Hippocampal formation (tissue), 2 donors: ENCODE data around the gene ZNF662.
"Not testable (repeated sequence)": the region's sequence is repeated elsewhere in the genome, so short reads cannot be mapped to it uniquely, and the experiment has no call there.

Experiments used
- DNase-seq, 2 donors: peaks; one replicate each; lab custom pipeline; 2025; lab: John Stamatoyannopoulos, UW

ZNF662 gene

DNA sequence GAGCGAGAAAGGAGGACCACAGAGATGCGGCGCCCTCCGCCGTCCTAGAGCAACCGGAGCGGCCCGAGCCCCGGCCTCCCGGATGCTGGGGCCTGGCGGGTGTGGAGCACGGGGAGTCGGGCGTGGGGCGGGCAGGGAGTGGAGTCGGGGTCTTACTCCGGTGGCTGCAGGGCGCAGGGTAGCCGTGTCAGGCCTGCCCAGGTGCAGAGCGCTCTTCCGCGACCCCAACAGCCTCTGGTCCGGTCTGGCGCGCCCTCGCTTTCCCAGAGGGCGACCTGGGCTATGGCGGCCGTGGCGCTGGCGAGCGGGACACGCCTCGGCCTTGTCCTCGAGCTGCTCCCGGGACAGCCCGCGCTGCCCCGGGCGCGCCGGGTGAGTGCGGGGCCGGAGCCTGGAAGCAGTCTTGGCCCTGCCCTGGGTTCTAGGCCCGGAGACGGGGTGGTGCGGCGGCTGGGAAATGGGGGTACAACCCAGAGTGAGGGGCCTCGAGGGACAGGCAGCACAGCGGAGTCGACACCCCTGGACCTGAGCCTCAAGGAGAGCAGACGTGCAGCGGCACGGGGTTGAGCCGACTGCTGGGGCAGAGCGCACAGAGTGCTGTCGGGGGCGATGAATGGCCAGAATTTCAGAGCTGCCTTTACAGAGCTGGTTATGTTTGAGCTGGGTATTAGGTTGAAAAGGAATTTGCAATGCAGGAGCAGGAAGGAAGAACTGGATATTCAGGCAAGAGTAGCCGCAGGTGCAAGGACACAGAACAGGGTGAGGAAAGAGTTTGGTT lies at the start of gene ZNF662:
Gene ZNF662, plus strand, starts transcription at position 73 of the 778 bp plus-strand sequence. CDS start 1,973 bp downstream, outside the sequence.
- DNase-seq: peak in 1 of 2 donors; percentile 51

DNA sequence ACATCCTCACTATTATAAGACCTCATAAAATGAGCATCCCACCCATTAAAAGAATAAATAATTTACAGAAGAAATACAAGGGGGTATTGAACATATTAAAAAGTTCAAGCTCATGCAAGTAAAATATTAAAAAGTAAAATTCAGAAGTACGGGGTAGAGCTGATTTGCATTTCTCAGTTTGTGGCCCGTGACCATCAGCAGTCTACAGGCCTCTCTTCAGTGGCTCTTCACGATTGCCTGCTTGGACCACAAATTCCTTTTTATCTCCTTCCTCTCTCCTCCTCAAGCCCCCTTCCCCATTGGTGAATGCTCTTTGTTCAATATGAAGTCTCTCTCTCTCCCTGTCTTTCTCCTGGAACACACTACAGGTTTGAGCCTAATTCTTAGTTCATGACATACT lies 49.4 kb upstream of the ZNF662 start:
- DNase-seq: no peak

DNA sequence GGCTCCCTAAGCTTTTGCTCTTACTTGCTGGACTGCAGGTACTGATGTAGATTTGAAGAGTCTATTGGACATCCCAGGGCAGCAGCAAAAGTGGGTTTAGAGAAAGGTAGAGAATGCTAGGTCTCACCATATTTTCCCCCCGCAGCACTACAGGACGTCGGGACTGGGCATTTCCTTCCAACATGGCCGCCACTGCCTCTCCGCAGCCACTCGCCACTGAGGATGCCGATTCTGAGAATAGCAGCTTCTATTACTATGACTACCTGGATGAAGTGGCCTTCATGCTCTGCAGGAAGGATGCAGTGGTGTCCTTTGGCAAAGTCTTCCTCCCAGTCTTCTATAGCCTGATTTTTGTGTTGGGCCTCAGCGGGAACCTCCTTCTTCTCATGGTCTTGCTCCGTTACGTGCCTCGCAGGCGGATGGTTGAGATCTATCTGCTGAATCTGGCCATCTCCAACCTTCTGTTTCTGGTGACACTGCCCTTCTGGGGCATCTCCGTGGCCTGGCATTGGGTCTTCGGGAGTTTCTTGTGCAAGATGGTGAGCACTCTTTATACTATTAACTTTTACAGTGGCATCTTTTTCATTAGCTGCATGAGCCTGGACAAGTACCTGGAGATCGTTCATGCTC lies 41.5 kb upstream of the ZNF662 start:
- DNase-seq: no peak

DNA sequence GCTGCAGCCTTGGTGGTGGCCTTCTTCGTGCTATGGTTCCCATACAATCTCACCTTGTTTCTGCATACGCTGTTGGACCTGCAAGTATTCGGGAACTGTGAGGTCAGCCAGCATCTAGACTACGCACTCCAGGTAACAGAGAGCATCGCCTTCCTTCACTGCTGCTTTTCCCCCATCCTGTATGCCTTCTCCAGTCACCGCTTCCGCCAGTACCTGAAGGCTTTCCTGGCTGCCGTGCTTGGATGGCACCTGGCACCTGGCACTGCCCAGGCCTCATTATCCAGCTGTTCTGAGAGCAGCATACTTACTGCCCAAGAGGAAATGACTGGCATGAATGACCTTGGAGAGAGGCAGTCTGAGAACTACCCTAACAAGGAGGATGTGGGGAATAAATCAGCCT lies 40.7 kb upstream of the ZNF662 start:
- no peak for DNase-seq

DNA sequence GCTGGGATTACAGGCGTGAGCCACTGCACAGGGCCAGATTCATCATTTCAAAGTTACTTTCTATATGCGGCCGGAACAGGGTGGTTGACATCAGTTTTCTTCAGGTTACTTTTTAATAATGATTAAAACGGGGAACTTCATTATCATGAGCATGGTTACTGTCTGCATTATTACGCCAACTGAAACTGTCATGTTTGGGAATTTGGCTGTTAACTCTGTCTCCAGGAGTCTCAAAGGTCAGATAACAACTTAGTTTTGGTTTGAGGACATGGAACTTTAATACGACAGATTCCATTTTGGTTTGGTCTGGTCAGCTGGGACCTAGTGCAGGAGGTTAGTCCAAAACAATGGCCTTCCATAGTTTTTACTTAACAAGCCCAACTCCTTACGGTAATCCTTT lies 38.8 kb upstream of the ZNF662 start:
- DNase-seq: no peak

DNA sequence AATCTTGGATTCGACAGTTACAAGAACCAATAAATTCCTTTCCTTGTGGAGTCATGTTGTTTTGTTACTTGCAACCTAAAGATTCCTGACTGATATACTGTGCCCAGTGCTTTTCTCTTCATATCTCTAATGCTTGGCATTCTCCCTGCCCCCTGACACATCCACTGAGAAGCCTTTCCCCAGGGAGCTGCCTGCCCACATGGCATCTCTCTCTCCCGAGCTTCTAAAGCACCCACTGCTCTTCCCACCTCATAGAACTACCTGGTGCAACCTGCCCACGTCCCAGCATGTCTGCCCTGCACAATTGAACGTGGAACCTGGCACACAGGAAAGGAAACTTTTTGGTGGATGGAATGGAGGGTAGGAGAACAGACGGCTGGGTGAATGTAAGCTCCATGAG lies 37.1 kb upstream of the ZNF662 start:
- no peak for DNase-seq

DNA sequence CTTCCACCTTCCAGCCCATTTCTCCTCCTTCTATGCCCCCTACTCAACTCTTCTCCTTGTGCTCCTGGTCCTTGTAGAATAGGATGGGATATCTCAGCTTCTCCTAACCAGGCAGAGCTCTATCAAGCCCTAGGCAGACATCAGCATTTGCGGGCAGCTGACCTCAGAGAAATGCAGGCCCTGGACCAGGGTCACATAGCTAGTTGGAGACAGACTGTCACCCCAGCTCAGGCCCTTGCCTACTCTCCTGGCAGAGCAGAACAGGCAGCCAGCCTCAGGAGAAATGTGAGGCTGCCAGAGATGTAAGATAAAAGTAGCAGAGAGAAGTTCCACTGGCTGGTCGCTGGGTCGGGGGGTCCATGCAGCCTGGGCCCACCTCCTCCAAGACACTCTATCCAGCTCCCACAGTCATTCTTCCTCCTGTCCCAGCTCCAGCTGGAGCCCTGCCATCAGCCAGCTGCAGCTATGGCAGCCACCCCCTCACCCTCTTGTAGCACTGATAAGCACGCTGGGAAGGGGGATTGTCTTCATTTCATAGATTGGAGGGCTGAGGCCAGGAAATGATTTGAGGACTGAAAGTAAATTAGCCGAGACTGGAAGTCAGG lies 34.2 kb upstream of the ZNF662 start:
- no peak for DNase-seq

DNA sequence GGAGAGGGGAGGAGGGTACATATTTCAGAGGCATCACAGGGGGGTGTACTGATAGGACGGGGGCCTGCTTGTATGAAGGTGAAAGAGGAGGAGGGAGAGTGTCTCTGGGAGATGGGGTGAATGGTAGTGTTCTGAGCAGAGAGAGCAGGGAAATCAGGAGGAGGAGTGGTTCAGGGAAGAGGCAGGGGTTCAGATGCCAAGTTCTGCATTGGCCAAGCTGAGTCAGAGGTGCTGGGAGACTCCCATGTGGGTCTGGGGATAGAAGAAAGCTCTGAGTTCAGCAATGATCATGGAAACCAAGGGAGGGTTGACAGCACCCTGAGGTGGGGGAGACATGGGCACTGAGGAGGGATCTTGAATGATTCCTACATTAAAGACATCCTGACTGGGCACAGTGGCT lies 33.2 kb upstream of the ZNF662 start:
- DNase-seq: no peak

DNA sequence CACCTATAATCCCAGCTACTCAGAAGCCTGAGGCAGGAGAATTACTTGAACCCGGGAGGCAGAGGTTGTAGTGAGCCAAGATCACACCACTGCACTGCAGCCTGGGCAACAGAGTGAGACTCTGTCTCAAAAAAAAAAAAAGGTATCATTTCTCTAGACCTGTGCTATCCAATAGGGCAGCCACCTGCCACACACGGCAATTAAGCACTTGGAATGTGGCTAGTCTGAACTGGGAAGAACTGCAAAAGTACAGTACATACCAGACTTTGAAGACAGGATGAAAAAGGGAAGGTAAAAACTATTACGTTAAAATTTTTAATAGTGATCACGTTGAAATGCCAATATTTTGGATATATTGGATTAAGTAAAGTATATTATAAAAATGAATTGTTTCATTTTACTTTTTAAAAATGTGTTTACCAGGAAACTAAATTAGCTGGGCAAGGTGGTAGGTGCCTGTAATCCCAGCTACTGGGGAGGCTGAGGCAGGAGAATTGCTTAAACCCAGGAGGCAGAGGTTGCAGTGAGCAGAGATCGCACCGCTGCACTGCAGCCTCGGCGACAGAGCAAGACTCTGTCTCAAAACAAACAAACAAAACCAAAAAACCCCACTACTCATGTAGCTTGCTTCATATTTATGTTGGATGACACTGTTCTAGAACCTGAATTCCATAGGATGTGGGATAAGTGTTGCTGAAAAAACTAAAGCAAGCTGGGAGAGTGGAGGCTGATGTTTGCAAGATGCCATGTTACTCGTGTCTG lies 32.5 kb upstream of the ZNF662 start:
- DNase-seq: no peak

DNA sequence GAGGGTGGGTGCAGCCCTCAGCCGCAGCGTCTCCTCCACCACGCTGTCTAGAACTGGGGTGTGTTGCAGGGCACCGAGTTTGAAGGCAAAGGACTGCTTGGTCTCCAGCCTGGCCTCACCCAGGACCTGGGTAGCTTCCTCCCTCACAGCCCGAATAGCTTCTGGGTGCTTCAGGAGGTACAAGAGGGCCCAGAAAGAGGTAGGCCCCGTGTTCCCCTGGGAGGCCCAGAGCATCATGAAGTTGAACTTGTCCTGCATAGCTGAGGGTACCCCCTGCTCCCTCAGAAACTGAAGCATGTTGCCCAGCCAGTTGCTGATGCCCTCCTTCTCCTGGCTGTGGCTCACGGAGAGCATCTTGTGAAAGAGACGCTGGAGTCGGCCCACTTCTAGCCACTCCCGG lies 31.2 kb upstream of the ZNF662 start:
- no peak for DNase-seq

DNA sequence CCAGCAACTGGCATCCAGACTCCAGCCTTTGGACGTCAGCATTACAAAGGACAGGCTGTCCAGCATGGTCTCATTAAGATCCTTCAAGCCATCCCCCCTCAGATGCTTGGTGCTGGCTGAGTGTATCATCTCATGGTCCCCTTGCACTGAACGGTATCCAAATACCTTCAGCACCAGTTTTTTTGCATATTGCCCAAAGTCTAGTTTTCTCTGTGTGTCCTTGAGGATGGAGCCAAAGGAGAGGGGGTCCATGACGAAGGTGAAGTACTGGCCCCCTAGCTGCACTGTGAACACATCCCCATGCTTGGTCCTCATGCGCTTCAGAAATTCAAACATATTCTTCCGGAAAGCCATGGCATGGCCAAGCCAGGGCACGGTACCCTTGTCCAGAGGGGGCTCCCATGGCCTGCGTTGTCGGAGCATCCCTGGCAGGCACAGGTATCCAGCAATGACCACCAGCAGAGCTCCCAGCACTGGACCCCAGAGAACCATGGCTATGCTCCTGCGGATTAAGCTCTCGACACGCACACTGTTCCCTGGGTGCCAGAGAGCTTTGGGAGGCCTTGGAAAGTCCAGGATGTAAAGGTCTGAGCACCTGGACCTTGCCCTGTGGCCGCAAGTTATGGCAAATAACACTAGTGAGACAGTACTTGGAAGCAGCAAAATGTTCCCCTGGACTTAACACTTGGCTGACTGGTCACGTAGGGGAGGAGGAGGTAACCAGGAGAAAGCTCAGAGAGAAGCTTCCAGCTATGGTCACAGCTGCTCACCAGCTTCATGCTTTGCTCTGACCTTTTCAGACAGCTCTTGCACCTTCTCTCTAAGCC lies 30.4 kb upstream of the ZNF662 start, which contains the start of gene CYP8B1:
Gene CYP8B1, minus strand, starts transcription at position 555 of the 827 bp plus-strand sequence. Its CDS starts 63 bp downstream, at position 492.
- no peak for DNase-seq

DNA sequence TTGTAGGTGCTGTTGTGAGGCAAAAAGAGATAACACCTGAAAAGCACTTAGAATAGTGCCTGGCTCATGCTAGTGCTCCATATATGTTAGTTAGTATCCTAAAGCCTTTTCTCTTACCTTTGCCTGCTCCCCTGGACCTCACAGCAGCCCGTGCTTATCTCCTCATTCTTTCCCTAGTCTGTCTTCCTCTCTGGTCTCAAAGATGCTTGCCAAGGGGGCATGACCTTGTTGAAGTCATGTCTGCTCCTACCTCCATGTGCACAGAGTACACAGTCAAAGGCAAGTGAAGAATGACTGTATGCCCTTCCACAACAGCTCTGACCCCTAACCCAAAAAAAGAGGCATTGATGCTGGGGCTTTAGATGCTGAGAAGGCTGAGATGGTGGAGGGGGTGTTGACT lies 29.5 kb upstream of the ZNF662 start:
- DNase-seq: no peak

DNA sequence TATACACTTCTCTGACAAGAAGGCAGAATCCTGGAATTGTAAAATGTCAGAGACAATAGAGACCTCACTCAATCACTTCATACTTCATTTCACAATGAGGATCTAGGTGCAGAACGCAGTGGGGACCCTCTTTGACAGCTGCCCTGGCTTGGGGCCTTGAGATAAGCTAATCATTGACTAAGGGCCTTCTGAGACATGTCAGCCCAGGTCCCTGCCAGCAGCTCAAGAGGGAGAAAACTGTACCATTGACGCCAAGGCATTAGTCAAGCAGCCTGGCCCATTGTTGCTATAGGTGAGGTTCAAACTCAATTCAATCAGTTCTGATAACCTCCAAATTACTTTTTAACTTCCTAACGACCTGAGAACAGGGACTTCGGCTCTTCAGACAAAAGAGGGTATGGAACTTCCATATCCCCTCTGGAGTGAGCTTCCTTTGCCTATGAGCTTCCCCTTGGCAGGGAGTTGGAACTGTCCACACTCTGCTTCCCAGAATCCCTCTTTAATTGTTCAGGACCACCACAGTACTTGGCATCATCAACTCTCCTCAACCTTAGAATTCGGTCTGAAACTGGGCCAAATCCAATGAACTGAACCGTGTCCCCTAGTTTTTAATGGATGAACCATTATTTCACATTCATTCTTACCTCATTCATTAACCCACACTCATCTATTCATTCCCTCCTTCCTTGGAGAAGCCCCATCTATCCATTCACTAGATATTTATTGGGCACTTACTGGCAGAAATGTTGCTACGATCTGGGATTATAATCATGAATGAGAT lies 28.8 kb upstream of the ZNF662 start:
- no peak for DNase-seq

DNA sequence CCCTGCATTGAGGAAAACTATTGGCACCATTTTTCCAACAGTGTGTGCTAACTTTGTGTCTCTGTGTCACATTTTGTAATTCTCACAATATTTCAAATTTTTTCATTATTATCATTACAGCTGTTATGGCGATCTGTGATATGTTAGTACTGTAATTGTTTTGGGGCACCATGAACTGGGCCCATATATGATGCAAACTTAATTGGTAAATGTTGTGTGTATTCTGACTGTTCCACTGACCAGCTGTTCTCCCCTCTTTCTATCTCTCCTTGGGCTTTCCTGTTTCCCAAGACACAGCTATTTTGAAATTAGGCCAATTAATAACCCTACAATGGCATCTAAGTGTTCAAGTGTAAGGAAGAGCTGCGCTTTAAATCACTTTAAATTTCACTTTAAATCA lies 28.1 kb upstream of the ZNF662 start:
- no peak for DNase-seq

DNA sequence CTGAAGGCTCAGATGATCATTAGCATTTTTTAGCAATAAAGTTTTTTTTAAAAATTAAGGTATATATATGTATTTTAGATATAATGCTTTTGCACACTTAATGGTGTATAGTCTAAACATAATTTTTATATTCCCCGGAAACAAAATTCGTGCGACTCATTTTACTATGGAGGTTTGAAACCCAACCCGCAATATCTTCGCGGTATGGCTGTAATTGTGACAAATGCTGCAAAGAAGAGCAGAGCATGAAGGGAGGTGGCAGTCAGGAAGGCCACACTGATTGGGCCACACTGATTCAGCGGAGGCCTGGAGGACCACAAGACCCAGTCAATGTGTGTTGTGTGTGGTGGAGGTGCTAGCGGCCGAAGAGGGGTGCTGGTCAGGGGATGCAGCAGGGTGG lies 25.8 kb upstream of the ZNF662 start:
- DNase-seq: no peak

DNA sequence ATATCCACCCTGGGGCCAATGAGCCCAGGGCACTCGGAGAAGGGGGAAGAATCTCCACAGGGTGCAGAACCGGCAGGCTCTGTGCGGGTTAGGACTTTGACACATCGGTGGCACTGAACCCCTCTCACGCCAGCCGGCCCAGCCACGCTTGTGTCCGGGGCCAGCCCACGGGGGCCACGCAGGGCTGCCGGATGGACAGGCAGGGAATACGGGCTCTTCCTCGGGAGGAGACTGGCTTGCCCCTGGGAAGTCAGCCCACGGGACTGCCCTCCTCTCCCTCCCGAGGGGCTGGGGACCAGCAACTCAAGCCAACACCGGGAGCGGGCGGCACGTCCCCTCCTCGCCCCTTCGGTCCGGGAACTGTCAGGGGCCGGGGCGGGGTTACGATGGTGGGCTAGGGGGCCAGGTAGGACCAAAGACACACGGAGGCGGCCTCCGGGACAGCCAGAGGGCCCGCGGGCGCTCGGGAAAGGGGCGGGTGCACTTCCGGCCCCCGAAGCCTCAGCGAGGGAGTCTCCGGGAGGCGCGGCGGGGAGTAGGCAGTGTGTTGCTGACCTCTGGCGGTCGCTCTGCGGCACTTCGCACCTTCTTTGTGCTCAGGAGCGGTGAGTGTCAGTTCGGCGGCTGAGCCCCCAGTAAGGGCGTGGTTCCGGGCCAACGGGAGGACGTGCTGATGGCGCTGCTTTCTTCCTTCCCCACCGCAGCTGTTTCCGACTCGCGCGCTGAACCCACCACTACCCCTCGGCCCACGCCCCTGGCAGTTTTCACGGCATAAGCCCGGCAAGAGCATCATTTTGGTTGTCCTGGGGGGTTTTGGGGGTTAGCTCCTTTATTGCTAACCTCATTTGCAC lies 25.1 kb upstream of the ZNF662 start:
- DNase-seq: peak; percentile 63 to 81

DNA sequence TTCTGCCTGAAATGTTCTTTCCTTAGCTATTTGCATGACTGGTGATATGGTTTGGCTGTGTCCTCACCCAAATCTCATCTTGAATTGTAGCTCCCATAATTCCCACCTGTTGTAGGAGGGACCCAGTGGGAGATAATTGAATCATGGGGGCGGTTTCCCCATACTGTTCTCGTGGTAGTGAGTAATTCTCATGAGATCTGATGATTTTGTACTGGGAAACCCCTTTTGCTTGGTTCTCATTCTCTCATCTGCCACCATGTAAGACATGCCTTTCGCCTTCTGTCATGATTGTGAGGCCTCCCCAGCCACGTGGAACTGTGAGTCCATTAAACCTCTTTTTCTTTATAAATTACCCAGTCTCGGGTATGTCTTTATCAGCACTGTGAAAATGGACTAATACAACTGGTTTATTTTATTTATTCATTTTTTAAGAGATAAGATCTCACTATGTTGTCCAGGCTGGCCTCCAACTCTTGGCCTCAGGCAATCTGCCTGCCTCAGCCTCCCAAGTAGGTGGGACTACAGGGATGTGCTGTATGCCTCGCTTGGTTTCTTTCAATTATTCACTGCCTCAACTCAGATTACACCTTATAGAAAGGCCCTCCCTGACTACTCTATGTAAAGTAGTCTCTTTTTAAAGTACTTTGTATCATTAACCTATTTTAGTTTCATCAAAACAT lies 22.6 kb upstream of the ZNF662 start:
- DNase-seq: not testable (repeated sequence)

DNA sequence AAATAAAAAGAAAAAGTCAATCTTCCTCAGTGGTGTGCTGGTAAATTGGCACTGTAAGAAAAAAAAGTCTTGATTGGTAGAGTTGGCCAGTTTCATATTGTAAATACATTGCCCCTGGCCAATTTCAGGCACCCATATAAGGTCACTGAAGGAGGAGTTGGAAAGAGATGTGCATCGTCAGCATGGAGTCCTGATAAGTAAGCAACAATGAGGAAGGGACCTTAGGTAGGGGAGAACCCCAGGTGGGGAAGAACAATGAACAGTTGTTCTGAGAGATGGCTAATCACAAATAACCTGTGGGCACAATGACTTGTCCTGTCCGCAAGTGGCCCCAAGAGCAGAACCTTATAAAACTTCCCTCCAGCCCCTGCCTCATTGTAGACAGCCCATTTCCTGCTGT lies 21.6 kb upstream of the ZNF662 start:
- DNase-seq: no peak

DNA sequence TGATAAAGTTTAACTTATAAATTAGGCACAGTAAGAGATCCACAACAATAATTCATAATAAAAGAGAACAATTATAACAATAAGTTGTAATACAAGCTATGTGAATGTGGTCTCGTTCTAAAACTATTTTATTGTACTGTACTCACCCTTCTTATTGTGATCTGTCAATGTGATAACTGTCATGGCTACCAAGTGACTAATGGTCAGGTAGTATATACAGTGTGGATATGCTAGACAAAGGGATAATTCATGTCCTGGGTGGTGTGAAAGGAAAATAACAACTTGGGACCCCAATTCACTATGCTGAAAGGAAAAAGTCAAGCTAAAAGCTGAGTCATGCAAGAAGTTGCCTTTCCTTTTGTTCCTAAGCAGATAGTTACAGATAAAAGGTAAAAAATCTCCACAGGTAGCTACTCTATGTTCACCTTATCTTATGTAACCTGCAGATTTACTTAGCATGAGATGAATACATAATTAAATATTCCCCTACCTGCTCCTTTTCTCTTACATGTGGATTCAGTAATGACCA lies 19.6 kb upstream of the ZNF662 start:
- no peak for DNase-seq
